Brain pericyte (primary cell): Measurements from ENCODE around the gene TRAM2.
"Not testable (repeated sequence)": the region's sequence is repeated elsewhere in the genome, so short reads cannot be mapped to it uniquely, and the experiment has no call there.

Experiments used
- DNase-seq: peaks from one replicate; pipeline ENCODE4 v3.0.0-alpha.2; 2012; ENCODE audit warnings: low read depth, low spot score

Gene TRAM2

GRCh38 chr6:52494298-52495072, 82.4 kb downstream of the TRAM2 start:
- no peak for DNase-seq

- no peak for DNase-seq
These were observed 83.2 kb downstream of the TRAM2 start for GRCh38 chr6:52493669-52494068.

- DNase-seq = no peak
These were observed 85.4 kb downstream of the TRAM2 start for GRCh38 chr6:52491203-52492069.

GRCh38 chr6:52489881-52490280, 87.0 kb downstream of the TRAM2 start:
- DNase-seq = no peak

GRCh38 chr6:52483671-52484003, 93.2 kb downstream of the TRAM2 start:
- no peak for DNase-seq

- no peak for DNase-seq
These were observed 93.8 kb downstream of the TRAM2 start for GRCh38 chr6:52482903-52483670.

GRCh38 chr6:52475307-52475706, 101.6 kb downstream of the TRAM2 start:
- no peak for DNase-seq

GRCh38 chr6:52474173-52474572, 102.7 kb downstream of the TRAM2 start:
- no peak for DNase-seq

- not testable (repeated sequence) for DNase-seq
These were observed 115.7 kb downstream of the TRAM2 start for GRCh38 chr6:52461194-52461593.

- DNase-seq = no peak
These were observed 119.8 kb downstream of the TRAM2 start for GRCh38 chr6:52457096-52457495.

- no peak for DNase-seq
These were observed 122.3 kb downstream of the TRAM2 start for GRCh38 chr6:52454556-52454955.
